OCI-LY1 (cell line): ENCODE data around the gene ARFIP1.

ENCODE experiments used
- H2AFZ ChIP-seq: fragments of 200-600 bp; sonication (generic), shearing (Covaris generic); 2 replicates; pipeline ENCODE4 v1.6.0; 2014; ENCODE audit warnings: antibody characterized with exemption, mild to moderate bottlenecking, low read length
- H3F3A ChIP-seq: fragments of 200-600 bp; sonication (generic), shearing (Covaris generic); 2 replicates; pipeline ENCODE4 v1.6.0; 2014; ENCODE audit warnings: mild to moderate bottlenecking, antibody characterized with exemption, low read length, moderate library complexity; ENCODE audit not compliant: insufficient read depth
- H3K27ac ChIP-seq: fragments of 200-600 bp; sonication (generic); 2 replicates; pipeline ENCODE4 v1.5.1; 2014; ENCODE audit warnings: low read length, mixed run types, mild to moderate bottlenecking, low read depth; ENCODE audit not compliant: poor library complexity, severe bottlenecking
- H3K27me3 ChIP-seq: fragments of 200-600 bp; sonication (generic); 2 replicates; pipeline ENCODE4 v1.6.0; 2014; ENCODE audit warnings: antibody characterized with exemption, mild to moderate bottlenecking, low read length, moderate library complexity; ENCODE audit not compliant: insufficient read depth
- H3K36me3 ChIP-seq: fragments of 200-600 bp; sonication (generic); 2 replicates; pipeline ENCODE4 v1.6.1; 2014; ENCODE audit warnings: mild to moderate bottlenecking, antibody characterized with exemption, low read length, moderate library complexity, mixed read lengths; ENCODE audit not compliant: insufficient read depth
- H3K4me1 ChIP-seq: fragments of 200-600 bp; sonication (generic); 2 replicates; pipeline ENCODE4 v1.5.1; 2014; ENCODE audit warnings: mild to moderate bottlenecking, low read length, moderate library complexity; ENCODE audit not compliant: insufficient read depth, severe bottlenecking
- H3K4me2 ChIP-seq: fragments of 200-600 bp; sonication (generic), shearing (Covaris generic); 2 replicates; pipeline ENCODE4 v1.6.1; 2014; ENCODE audit warnings: low read length
- H3K4me3 ChIP-seq: fragments of 200-600 bp; sonication (generic); 2 replicates; pipeline ENCODE4 v1.5.1; 2014; ENCODE audit warnings: low read length, low read depth, mild to moderate bottlenecking, mixed read lengths; ENCODE audit not compliant: poor library complexity, severe bottlenecking
- H3K79me2 ChIP-seq: fragments of 200-600 bp; shearing (Covaris generic); 2 replicates; pipeline ENCODE4 v1.6.1; 2016; ENCODE audit warnings: mixed run types, low read length, mixed read lengths; ENCODE audit not compliant: insufficient read depth
- H3K9ac ChIP-seq: fragments of 200-600 bp; sonication (generic), shearing (Covaris generic); 2 replicates; pipeline ENCODE4 v1.6.1; 2014; ENCODE audit warnings: mild to moderate bottlenecking, low read length, mixed read lengths
- H3K9me2 ChIP-seq: fragments of 200-600 bp; sonication (generic), shearing (Covaris generic); 2 replicates; pipeline ENCODE4 v1.6.1; 2014; ENCODE audit warnings: low read depth, mild to moderate bottlenecking, low read length, mixed read lengths
- H3K9me3 ChIP-seq: fragments of 200-600 bp; shearing (Covaris generic); 2 replicates; pipeline ENCODE4 v1.6.1; 2014; ENCODE audit warnings: low read length, mixed read lengths
- H4K20me1 ChIP-seq: fragments of 200-600 bp; sonication (generic), shearing (Covaris generic); 2 replicates; pipeline ENCODE4 v1.6.0; 2016; ENCODE audit warnings: mild to moderate bottlenecking, low read length; ENCODE audit not compliant: insufficient read depth
- CTCF ChIP-seq: fragments of 200-600 bp; sonication (generic), shearing (Covaris generic); IDR thresholded peaks from 2 replicates; pipeline ENCODE4 v1.5.1; 2017; ENCODE audit warnings: mild to moderate bottlenecking, antibody characterized with exemption, low read length, moderate library complexity, mixed read lengths
- EZH2 ChIP-seq: fragments of 200-600 bp; sonication (generic), shearing (Covaris generic); IDR thresholded peaks from 2 replicates; pipeline ENCODE4 v1.8.0; 2017; ENCODE audit warnings: borderline replicate concordance, mixed run types, mild to moderate bottlenecking, antibody characterized with exemption, low read length, moderate library complexity, mixed read lengths

The ARFIP1 gene

GRCh38 chr4:152920768-152921167 lies 141.0 kb downstream of the ARFIP1 start:
- H3K4me1 ChIP-seq: no peaks in the 10 kb centered on the region
- H3K36me3 ChIP-seq: no peaks in the 10 kb centered on the region
- no peaks in the 10 kb centered on the region for H3K27me3 ChIP-seq
- peaks cover 9% of the 10 kb centered on the region for H3K9me3 ChIP-seq
- H3K79me2 ChIP-seq: no peaks in the 10 kb centered on the region
- TF ChIP-seq EZH2 (no peak), CTCF (no peak)
- no peak overlapping the region for H3K4me3 ChIP-seq
- H3F3A ChIP-seq: no peaks in the 10 kb centered on the region
- no peaks in the 10 kb centered on the region for H4K20me1 ChIP-seq
- no peaks in the 10 kb centered on the region for H3K9me2 ChIP-seq
- H3K27ac ChIP-seq: no peak overlapping the region
- no peak overlapping the region for H3K4me2 ChIP-seq
- no peak overlapping the region for H3K9ac ChIP-seq
- H2AFZ ChIP-seq: no peak overlapping the region

DNA sequence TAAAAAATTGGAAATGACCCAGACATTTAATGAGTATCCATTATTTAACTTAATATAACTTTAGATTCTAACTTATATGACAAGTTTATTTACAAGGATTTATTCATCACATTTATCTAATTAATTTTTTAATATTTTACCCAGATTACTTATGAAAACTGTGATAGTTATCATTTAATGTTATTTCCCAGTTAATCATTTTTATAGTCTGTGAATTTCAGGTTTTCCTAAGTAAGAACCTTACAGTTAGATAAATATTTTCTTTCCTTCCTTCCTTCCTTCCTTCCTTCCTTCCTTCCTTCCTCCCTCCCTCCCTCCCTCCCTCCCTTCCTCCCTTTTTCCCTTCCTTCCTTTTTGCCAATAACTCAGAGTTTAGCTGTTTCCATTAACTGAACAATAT lies 141.5 kb downstream of the ARFIP1 start:
- Histone ChIP-seq H3K4me3 (no peak overlapping the region), H2AFZ (no peak overlapping the region), H3K9ac (no peak overlapping the region), H3K9me2 (no peaks in the 10 kb centered on the region), H3K27ac (no peak overlapping the region), H3K4me2 (no peak overlapping the region), H3K9me3 (peaks cover 9% of the 10 kb centered on the region), H3K27me3 (no peaks in the 10 kb centered on the region), H3K79me2 (no peaks in the 10 kb centered on the region), H3K4me1 (no peaks in the 10 kb centered on the region), H4K20me1 (no peaks in the 10 kb centered on the region), H3F3A (no peaks in the 10 kb centered on the region), H3K36me3 (no peaks in the 10 kb centered on the region)
- no peak for TF ChIP-seq EZH2
- TF ChIP-seq CTCF: no peak

- no peak for TF ChIP-seq CTCF
- no peak for TF ChIP-seq EZH2
- H4K20me1 ChIP-seq: no peaks in the 10 kb centered on the region
- H3K4me2 ChIP-seq: no peak overlapping the region
- H3K27me3 ChIP-seq: no peaks in the 10 kb centered on the region
- H2AFZ ChIP-seq: no peak overlapping the region
- H3K79me2 ChIP-seq: no peaks in the 10 kb centered on the region
- no peaks in the 10 kb centered on the region for H3K9me2 ChIP-seq
- no peaks in the 10 kb centered on the region for H3K36me3 ChIP-seq
- no peak overlapping the region for H3K27ac ChIP-seq
- no peak overlapping the region for H3K4me3 ChIP-seq
- no peak overlapping the region for H3K9ac ChIP-seq
- no peaks in the 10 kb centered on the region for H3K4me1 ChIP-seq
- H3F3A ChIP-seq: no peaks in the 10 kb centered on the region
- H3K9me3 ChIP-seq: no peaks in the 10 kb centered on the region
Measured at GRCh38 chr4:152925851-152926250, 146.1 kb downstream of the ARFIP1 start.
